CD8-positive, alpha-beta memory T cell (primary cell): ENCODE measurements around the gene HMOX1. TPM values are rescaled to one million over a fixed set of nuclear protein-coding genes. Genes with fewer than 3 reads are reported as not detected.
"Not testable (repeated sequence)": the region's sequence is repeated elsewhere in the genome, so short reads cannot be mapped to it uniquely, and the experiment has no call there.

Experiments used
- CTCF ChIA-PET: fragments of 350-600 bp; sonication (Branson Sonifier 250); formaldehyde crosslinking; loops from one replicate; lab custom pipeline; 2021; ENCODE audit warnings: antibody characterized with exemption; lab: Charles Lee
- POLR2A ChIA-PET: fragments of 350-600 bp; sonication (Branson Sonifier 250); formaldehyde crosslinking; loops from one replicate; lab custom pipeline; 2021; ENCODE audit warnings: antibody characterized with exemption; lab: Charles Lee
- DNase-seq, 5 donors: peaks; one replicate each; pipeline versions ENCODE4 v3.0.0 to v3.0.0-alpha.2; 2020 to 2022; ENCODE audit warnings: mixed read lengths in 1 of 5
- H3K27ac ChIP-seq: one replicate; pipeline ENCODE4 v1.7.0; 2013; ENCODE audit warnings: low read depth, mild to moderate bottlenecking, low read length, moderate library complexity
- H3K27me3 ChIP-seq: 2 replicates; pipeline ENCODE4 v1.7.0; 2013; ENCODE audit warnings: low read length, mild to moderate bottlenecking; ENCODE audit not compliant: insufficient read depth, poor library complexity, severe bottlenecking
- H3K36me3 ChIP-seq: 2 replicates; pipeline ENCODE4 v1.7.0; 2013; ENCODE audit warnings: mild to moderate bottlenecking, low read length, moderate library complexity; ENCODE audit not compliant: insufficient read depth
- H3K4me1 ChIP-seq: 2 replicates; pipeline ENCODE4 v1.7.0; 2013; ENCODE audit warnings: mild to moderate bottlenecking, low read length, moderate library complexity; ENCODE audit not compliant: insufficient read depth
- H3K4me3 ChIP-seq: 2 replicates; pipeline ENCODE4 v1.7.0; 2013; ENCODE audit warnings: mild to moderate bottlenecking, low read length
- H3K9me3 ChIP-seq: 2 replicates; pipeline ENCODE4 v1.7.0; 2013; ENCODE audit warnings: mild to moderate bottlenecking, low read length
- H3K27ac Mint-ChIP-seq, 8 donors: one replicate each; pipeline ENCODE4 v1.8.0; 2020 to 2021; ENCODE audit warnings: mixed read lengths in 8 of 8, mild to moderate bottlenecking in 6 of 8, inconsistent platforms in 3 of 8, moderate library complexity in 3 of 8
- H3K27me3 Mint-ChIP-seq, 2 donors: one replicate each; pipeline ENCODE4 v1.8.0; 2020 to 2021; ENCODE audit warnings: mixed read lengths in 2 of 2, mild to moderate bottlenecking in 1 of 2, moderate library complexity in 1 of 2
- H3K36me3 Mint-ChIP-seq, 3 donors: one replicate each; pipeline ENCODE4 v1.8.0; 2020 to 2021; ENCODE audit warnings: mixed read lengths in 3 of 3, inconsistent platforms in 1 of 3, mild to moderate bottlenecking in 1 of 3
- H3K4me1 Mint-ChIP-seq, 3 donors: one replicate each; pipeline ENCODE4 v1.8.0; 2020 to 2021; ENCODE audit warnings: mixed read lengths in 3 of 3, inconsistent platforms in 1 of 3, mild to moderate bottlenecking in 1 of 3
- H3K4me3 Mint-ChIP-seq, 7 donors: one replicate each; pipeline ENCODE4 v1.8.0; 2020 to 2021; ENCODE audit warnings: mixed read lengths in 7 of 7, mild to moderate bottlenecking in 6 of 7, moderate library complexity in 4 of 7, inconsistent platforms in 2 of 7
- H3K9me3 Mint-ChIP-seq, 5 donors: one replicate each; pipeline ENCODE4 v1.8.0; 2020 to 2022; ENCODE audit warnings: mixed read lengths in 5 of 5, mild to moderate bottlenecking in 3 of 5, moderate library complexity in 2 of 5, inconsistent platforms in 1 of 5
- polyA plus RNA-seq: library from polyadenylated mRNA; unstranded; fragments of 300-500 nt; fragmentation: Illumina TruSeq; gene quantifications from one replicate; pipeline ENCODE4 v1.2.3, GENCODE V29; 2021
- total RNA-seq, 2 experiments: library from RNA; stranded (reverse); gene quantifications; one replicate each; pipeline ENCODE4 v1.2.3, GENCODE V29; 2021

HMOX1 gene
- total and polyA plus RNA-seq, 3 experiments from 2014 or later = 0.25 to 5.6 (median 5.1) TPM

DNA sequence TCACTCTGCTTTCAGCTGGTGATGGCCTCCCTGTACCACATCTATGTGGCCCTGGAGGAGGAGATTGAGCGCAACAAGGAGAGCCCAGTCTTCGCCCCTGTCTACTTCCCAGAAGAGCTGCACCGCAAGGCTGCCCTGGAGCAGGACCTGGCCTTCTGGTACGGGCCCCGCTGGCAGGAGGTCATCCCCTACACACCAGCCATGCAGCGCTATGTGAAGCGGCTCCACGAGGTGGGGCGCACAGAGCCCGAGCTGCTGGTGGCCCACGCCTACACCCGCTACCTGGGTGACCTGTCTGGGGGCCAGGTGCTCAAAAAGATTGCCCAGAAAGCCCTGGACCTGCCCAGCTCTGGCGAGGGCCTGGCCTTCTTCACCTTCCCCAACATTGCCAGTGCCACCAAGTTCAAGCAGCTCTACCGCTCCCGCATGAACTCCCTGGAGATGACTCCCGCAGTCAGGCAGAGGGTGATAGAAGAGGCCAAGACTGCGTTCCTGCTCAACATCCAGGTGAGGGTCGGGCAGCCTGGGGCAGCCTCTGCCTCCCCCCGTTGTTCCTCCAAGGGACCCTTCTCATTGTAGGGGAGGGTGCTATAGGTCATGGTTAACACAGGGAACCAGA lies 5.9 kb downstream of the HMOX1 start:
- H3K36me3 ChIP-seq = no peaks in the 10 kb centered on the region
- no peak for DNase-seq

GRCh38 chr22:35390933-35391332 lies 10.0 kb downstream of the HMOX1 start:
- H3K4me3 Mint-ChIP-seq = no peak overlapping the region
- POLR2A ChIA-PET = interaction anchor here (0.7 kb wide), 1 partner anchor 676 kb away, joined by 6 read pairs; no protein-coding TSS in a partner anchor
- H3K27ac ChIP-seq = no peak overlapping the region
- no peaks in the 10 kb centered on the region for H3K36me3 ChIP-seq
- H3K4me1 ChIP-seq = no peaks in the 10 kb centered on the region
- CTCF ChIA-PET = interaction anchor here (1.2 kb wide), 1 partner anchor 193 kb away, joined by 3 read pairs; no protein-coding TSS in a partner anchor
- peaks cover 9 to 22% of the 10 kb centered on the region in 2 donors for H3K27me3 Mint-ChIP-seq
- H3K27me3 ChIP-seq = no peaks in the 10 kb centered on the region
- H3K9me3 ChIP-seq = no peaks in the 10 kb centered on the region
- H3K9me3 Mint-ChIP-seq = no peaks in the 10 kb centered on the region
- H3K36me3 Mint-ChIP-seq = no peaks in the 10 kb centered on the region
- no peak overlapping the region for H3K27ac Mint-ChIP-seq
- H3K4me3 ChIP-seq = no peak overlapping the region
- no peak for DNase-seq
- H3K4me1 Mint-ChIP-seq = peaks cover 8 to 13% (median 8%) of the 10 kb centered on the region in 3 donors

More for the DNA sequence above, 5.9 kb downstream of the HMOX1 start:
- Mint-ChIP-seq H3K4me1 (peaks cover 0 to 3% (median 3%) of the 10 kb centered on the region in 3 donors), H3K27ac (no peak overlapping the region), H3K36me3 (no peaks in the 10 kb centered on the region), H3K9me3 (no peaks in the 10 kb centered on the region), H3K27me3 (peaks cover 22 to 49% of the 10 kb centered on the region in 2 donors), H3K4me3 (no peak overlapping the region)
- ChIA-PET POLR2A (no interaction called here), CTCF (no interaction called here)
- Histone ChIP-seq H3K27ac (no peak overlapping the region), H3K4me3 (no peak overlapping the region), H3K4me1 (no peaks in the 10 kb centered on the region), H3K9me3 (no peaks in the 10 kb centered on the region), H3K27me3 (peaks cover 9% of the 10 kb centered on the region)

- DNase-seq = no peak
- POLR2A ChIA-PET = interaction anchor here (0.8 kb wide), 1 partner anchor 11 kb away, joined by 7 read pairs; no protein-coding TSS in a partner anchor
- Mint-ChIP-seq H3K27me3 (peaks cover 6 to 11% of the 10 kb centered on the region in 2 donors), H3K36me3 (no peaks in the 10 kb centered on the region), H3K4me3 (no peak overlapping the region), H3K27ac (peak overlapping the region in 1 of 8 donors; percentile 60), H3K9me3 (no peaks in the 10 kb centered on the region), H3K4me1 (peaks cover 8 to 13% (median 8%) of the 10 kb centered on the region in 3 donors)
- H3K4me3 ChIP-seq = no peak overlapping the region
- no peaks in the 10 kb centered on the region for H3K27me3 ChIP-seq
- no peaks in the 10 kb centered on the region for H3K4me1 ChIP-seq
- no peaks in the 10 kb centered on the region for H3K36me3 ChIP-seq
- CTCF ChIA-PET = interaction anchor here (1.3 kb wide), 1 partner anchor 42 kb away, joined by 4 read pairs; no protein-coding TSS in a partner anchor
- H3K9me3 ChIP-seq = no peaks in the 10 kb centered on the region
- no peak overlapping the region for H3K27ac ChIP-seq
These were observed 11.5 kb downstream of the HMOX1 start for GRCh38 chr22:35392357-35392756.

GRCh38 chr22:35393116-35394010 lies 12.5 kb downstream of the HMOX1 start:
- no peaks in the 10 kb centered on the region for H3K36me3 Mint-ChIP-seq
- peaks cover 8 to 13% (median 8%) of the 10 kb centered on the region in 3 donors for H3K4me1 Mint-ChIP-seq
- Histone ChIP-seq H3K9me3 (no peaks in the 10 kb centered on the region), H3K36me3 (no peaks in the 10 kb centered on the region), H3K27me3 (no peaks in the 10 kb centered on the region), H3K4me3 (no peak overlapping the region), H3K27ac (peak overlapping the region; percentile 24), H3K4me1 (no peaks in the 10 kb centered on the region)
- no peaks in the 10 kb centered on the region for H3K9me3 Mint-ChIP-seq
- no peak overlapping the region for H3K4me3 Mint-ChIP-seq
- peaks cover 3 to 9% of the 10 kb centered on the region in 2 donors for H3K27me3 Mint-ChIP-seq
- H3K27ac Mint-ChIP-seq = peak overlapping the region in 4 of 8 donors; percentile 45 to 81 (median 62)
- DNase-seq = no peak
- ChIA-PET CTCF (interaction anchor here (1.0 to 1.3 kb wide), 2 partner anchors 15 to 43 kb away, joined by 3 to 4 read pairs; no protein-coding TSS in a partner anchor), POLR2A (no interaction called here)

GRCh38 chr22:35394011-35394312 lies 13.1 kb downstream of the HMOX1 start:
- Mint-ChIP-seq H3K27me3 (peaks cover 0 to 5% of the 10 kb centered on the region in 2 donors), H3K36me3 (no peaks in the 10 kb centered on the region), H3K4me3 (peak overlapping the region in 1 of 7 donors; percentile 48), H3K4me1 (peaks cover 8 to 13% (median 8%) of the 10 kb centered on the region in 3 donors), H3K27ac (peak overlapping the region in 7 of 8 donors; percentile 11 to 76 (median 45)), H3K9me3 (no peaks in the 10 kb centered on the region)
- ChIA-PET CTCF (interaction anchor here (1.0 kb wide), 1 partner anchor 15 kb away, joined by 3 read pairs; no protein-coding TSS in a partner anchor), POLR2A (no interaction called here)
- H3K36me3 ChIP-seq = no peaks in the 10 kb centered on the region
- no peak for DNase-seq
- peaks cover under 1% of the 10 kb centered on the region for H3K4me1 ChIP-seq
- no peak overlapping the region for H3K4me3 ChIP-seq
- peak overlapping the region; percentile 24 for H3K27ac ChIP-seq
- H3K27me3 ChIP-seq = no peaks in the 10 kb centered on the region
- no peaks in the 10 kb centered on the region for H3K9me3 ChIP-seq

- peaks cover 0 to 7% (median 0%) of the 10 kb centered on the region in 3 donors for H3K36me3 Mint-ChIP-seq
- DNase-seq = no peak
- Histone ChIP-seq H3K4me1 (peaks cover 6% of the 10 kb centered on the region), H3K9me3 (no peaks in the 10 kb centered on the region), H3K4me3 (no peak overlapping the region), H3K36me3 (no peaks in the 10 kb centered on the region), H3K27me3 (no peaks in the 10 kb centered on the region), H3K27ac (no peak overlapping the region)
- no peak overlapping the region for H3K4me3 Mint-ChIP-seq
- peaks cover under 1 to 5% of the 10 kb centered on the region in 2 donors for H3K27me3 Mint-ChIP-seq
- ChIA-PET CTCF (interaction anchor here (1.0 kb wide), 1 partner anchor 14 kb away, joined by 3 read pairs; no protein-coding TSS in a partner anchor), POLR2A (interaction anchor here (0.7 kb wide), 2 partner anchors 15 to 18 kb away, joined by 3 to 11 read pairs; no protein-coding TSS in a partner anchor)
- H3K9me3 Mint-ChIP-seq = no peaks in the 10 kb centered on the region
- H3K4me1 Mint-ChIP-seq = peaks cover 15 to 20% (median 15%) of the 10 kb centered on the region in 3 donors
- H3K27ac Mint-ChIP-seq = no peak overlapping the region
These were observed 14.1 kb downstream of the HMOX1 start for GRCh38 chr22:35394810-35395563.

GRCh38 chr22:35396622-35397021 lies 15.7 kb downstream of the HMOX1 start:
- H3K27me3 Mint-ChIP-seq, H3K4me1 ChIP-seq, H3K9me3 Mint-ChIP-seq, H3K27ac ChIP-seq, DNase-seq, H3K9me3 ChIP-seq, H3K4me3 ChIP-seq, H3K36me3 ChIP-seq, H3K27me3 ChIP-seq, CTCF ChIA-PET: not testable (repeated sequence)
- Mint-ChIP-seq H3K4me3 (peak overlapping the region in 1 of 7 donors; percentile 60), H3K27ac (peak overlapping the region in 1 of 8 donors; percentile 23), H3K36me3 (peaks cover 0 to 15% (median 4%) of the 10 kb centered on the region in 3 donors), H3K4me1 (peaks cover 25 to 35% (median 25%) of the 10 kb centered on the region in 3 donors)
- POLR2A ChIA-PET = interaction anchor here (0.6 kb wide), 1 partner anchor 34 kb away, joined by 3 read pairs; no protein-coding TSS in a partner anchor
